HUDEP-2 (cell line): ENCODE measurements around the gene FZD1.

Experiments
- DNase-seq, 76 experiments: peaks; one replicate each; lab custom pipeline; 2025; ENCODE audit not compliant: unreplicated experiment in 76 of 76; lab: John Stamatoyannopoulos, UW

The FZD1 gene

DNA sequence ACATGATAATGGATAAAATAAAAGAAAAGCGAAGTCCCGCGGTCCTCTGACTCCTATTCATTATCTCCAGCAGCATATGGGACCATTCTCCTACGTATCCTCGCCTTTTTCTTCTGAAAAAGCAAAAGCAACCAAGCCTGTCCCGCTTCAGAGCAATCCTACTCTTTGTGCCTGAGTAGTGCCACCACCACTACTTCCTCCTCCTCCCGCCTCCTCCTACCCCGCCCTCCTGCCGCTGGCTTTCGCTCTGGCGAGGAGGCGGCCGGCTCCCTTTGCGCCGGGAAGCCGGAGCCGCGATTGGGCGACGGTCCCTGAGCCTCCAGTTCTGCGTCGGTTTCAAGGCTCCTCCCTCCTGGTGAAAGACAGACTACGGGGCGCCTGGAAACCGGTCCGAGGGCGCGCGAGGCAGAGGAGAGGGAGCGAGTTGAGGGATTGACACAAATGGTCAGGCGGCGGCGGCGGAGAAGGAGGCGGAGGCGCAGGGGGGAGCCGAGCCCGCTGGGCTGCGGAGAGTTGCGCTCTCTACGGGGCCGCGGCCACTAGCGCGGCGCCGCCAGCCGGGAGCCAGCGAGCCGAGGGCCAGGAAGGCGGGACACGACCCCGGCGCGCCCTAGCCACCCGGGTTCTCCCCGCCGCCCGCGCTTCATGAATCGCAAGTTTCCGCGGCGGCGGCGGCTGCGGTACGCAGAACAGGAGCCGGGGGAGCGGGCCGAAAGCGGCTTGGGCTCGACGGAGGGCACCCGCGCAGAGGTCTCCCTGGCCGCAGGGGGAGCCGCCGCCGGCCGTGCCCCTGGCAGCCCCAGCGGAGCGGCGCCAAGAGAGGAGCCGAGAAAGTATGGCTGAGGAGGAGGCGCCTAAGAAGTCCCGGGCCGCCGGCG, at the start of gene FZD1:
FZD1 (plus strand) TSS at position 388 of the 878 bp plus-strand sequence; CDS start at position 836, 448 bp downstream.
- peak in 75 of 76 experiments; percentile 24 to 94 (median 88) for DNase-seq

- no peak for DNase-seq
Observed at GRCh38 chr7:91226411-91226810, 37.8 kb upstream of the FZD1 start.

- DNase-seq = no peak
Observed at GRCh38 chr7:91228327-91228726, 35.9 kb upstream of the FZD1 start.

DNA sequence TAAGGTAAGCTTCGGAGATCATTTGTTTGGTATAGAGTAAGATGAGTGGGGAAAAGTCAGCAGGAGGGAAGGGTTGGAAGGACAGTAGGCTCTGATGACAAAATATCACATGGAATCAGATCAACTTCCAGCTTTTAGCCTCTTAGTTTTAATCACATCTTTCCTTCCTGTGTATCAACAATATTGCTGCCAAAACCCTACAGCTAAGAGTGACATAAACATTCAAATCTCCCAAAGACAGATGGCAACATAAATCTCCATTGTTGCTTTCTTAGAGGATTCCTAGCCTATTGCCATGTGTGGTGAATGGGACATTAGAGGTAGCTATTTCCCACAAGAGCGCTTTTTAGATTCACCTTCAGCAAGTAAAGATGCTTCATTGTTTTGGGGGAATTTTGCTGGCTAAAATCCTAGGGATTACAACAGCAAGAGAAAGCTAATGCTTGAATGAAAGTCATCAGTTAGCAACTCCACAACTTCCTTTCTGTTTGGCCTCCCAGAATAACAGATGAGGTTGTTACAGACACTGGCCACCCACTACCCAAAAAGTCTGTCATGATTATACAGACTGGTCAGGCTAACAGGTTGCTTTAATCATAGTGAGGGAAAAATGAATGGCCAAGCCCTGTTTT, 35.2 kb upstream of the FZD1 start:
- DNase-seq = no peak

DNA sequence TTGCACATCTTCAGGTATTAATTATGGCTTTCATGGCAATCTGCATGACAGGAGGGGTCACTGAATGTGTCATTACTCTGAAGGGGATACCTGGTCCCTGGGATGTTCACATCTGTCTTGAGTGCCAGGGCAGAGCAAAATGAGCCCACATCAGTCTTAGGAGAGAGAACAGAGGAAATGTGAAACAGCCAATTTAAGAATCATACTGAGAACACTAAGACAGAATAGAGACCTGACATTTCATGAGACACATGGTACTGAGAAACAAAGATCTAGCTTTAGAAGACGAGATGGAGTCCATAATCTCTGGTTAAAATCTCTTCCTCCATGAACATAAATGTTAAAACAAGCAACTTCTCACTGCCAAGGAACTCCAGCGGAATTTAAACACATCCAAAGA, 34.1 kb upstream of the FZD1 start:
- DNase-seq = no peak

DNA sequence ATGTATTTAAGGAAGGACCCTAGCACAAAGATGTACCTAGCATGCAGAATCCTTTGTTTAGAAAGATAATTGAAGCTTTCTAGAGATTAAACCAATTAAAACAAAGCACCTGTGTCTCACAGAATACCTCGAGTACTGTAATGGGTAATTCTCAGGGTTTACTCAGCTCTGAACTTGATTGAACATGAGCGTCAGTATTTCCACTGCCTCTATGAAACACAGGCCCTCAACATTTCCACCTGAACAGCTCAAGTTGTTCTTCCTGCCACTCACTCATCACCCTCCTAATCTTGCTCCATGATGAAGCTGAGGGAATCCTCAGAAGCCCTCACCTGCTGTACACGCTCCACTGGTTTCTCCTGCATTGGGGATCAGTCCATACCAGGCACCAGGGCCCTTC, 33.7 kb upstream of the FZD1 start:
- DNase-seq = no peak

- DNase-seq = no peak
Observed at GRCh38 chr7:91233212-91233611, 31.0 kb upstream of the FZD1 start.

DNA sequence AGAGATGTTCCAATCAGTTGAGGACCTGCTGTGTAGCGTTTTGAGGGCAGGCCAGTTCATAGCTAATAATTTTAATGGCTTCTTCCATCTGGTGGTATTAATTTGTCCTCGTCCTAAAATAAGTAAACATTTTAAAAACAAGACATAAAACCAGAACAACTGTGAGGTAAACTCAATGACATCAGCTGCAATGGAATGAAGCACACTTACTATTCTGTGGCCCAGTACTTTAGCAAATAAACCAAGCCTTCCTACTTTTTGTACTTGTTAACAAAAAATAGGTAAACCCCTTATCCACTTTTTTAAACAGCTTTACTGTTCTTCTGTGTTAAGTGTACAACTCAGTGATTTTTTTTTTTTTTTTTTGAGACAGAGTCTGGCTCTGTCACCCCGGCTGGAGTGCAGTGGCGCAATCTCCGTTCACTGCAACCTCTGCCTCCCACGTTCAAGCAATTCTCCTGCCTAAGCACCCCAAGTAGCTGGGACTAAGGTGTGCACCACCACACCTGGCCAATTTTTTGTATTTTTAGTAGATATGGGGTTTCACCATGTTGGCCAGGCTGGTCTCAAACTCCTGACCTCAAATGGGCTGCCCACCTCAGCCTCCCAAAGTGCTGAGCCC, 28.9 kb upstream of the FZD1 start:
- no peak for DNase-seq

GRCh38 chr7:91239171-91239604, 25.0 kb upstream of the FZD1 start:
- no peak for DNase-seq

GRCh38 chr7:91239772-91240171, 24.5 kb upstream of the FZD1 start:
- DNase-seq = no peak

- no peak for DNase-seq
Observed at GRCh38 chr7:91240376-91240941, 23.8 kb upstream of the FZD1 start.

DNA sequence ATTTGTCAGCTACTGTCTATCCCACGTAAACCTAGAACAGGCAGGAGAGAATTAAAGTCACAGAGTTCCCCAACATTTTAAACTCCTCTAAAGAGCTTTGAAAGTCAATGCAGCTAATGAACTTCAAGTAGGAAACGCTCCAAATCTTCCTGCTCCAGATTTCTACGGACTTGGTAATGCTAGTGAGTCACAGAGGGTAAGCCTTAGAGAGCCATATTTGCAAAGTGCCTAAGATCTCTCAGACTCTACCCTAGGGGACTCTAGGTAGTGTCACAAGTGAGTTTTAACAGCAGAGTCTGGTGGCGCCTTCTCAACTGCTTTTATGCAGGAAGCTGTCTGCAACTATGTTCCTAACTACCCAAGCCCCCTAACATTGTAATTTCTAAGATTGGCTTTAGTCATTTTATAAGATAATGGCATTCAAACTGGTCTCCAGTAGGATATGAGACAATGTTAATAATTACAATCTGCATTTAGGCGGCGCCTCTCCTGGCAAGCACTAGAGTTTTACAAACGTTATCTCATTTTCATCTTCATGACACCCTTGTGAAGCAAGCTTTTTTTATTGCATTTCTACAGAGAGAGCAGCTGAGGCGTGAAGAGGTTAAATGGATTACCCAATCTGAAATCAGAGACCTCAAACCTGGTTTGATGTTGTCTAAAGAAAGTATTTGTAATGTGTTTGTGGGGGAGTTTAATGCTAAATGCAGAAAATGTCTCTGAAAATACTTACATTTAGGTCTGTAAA, 22.0 kb upstream of the FZD1 start:
- DNase-seq = no peak

- no peak for DNase-seq
Observed at GRCh38 chr7:91243591-91244301, 20.5 kb upstream of the FZD1 start.

- DNase-seq = no peak
Observed at GRCh38 chr7:91247500-91247899, 16.7 kb upstream of the FZD1 start.

GRCh38 chr7:91248996-91249395, 15.2 kb upstream of the FZD1 start:
- no peak for DNase-seq

DNA sequence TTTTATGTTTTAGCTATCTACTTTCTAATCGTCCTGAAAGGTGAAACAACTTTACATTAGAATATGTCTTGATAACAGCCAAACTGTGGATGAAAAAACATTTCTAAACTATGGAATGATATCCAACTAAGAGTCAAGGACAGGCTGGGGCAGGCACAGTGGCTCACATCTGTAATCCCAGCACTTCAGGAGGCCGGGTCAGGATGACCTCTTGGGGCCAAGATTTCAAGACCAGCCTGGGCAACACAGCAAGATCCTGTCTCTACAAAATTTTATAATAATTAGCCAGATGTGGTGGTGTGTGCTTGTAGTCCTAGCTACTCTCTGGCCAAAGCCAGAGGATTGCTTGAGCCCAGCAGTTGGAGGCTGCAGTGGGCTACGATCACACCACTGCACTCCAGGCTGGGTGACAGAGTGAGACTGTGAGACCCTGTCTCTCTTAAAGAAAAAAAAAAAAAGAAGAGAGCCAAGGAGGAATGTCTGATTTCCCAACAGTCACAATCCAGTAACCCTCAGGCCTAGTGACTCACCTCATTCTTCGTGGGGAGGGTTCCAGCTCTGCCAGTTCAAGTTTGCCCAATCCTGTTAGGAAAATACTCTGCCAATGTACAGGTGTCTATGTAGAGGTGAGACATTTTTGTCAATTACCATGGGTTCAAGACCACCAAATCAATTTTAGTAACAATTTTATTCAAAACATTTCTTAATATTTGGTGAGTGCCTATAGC, 14.6 kb upstream of the FZD1 start:
- no peak for DNase-seq

DNA sequence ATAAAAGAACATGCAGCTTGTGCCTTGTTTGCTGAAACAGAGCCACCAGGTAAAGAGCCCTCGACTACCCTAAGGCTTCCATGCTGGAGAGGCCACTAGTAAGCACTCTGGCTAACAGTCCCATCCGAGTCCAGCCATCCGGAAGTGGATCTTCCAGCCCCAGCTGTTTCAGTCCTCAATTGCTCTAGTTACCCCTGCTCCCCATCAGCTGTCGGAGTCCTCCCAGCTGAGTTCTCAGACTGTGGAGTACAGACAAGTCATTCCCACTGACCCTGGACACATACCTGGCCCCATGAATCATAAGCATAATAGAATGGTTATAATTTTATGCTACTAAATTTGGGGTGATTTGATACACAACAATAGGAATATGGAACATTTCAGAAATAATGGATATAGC, 13.5 kb upstream of the FZD1 start:
- DNase-seq = no peak

DNA sequence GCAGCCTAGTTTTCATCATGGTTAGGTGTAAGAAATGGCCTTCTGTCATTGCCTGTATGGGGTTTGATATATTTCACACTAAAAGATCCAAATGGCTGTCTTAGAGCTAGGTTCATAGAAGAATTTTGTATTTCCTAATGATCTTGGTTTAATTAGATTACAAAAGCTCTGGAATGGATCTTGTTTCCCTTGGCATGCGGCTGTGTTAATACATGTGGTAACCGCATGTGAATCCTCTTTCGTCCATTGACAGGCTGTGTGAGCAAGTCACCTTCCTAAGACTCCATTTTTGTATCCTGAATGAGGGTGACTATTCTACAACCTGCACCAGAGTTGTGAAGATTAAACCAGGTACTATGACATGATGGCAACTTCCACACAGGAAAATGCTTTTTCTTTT, 12.4 kb upstream of the FZD1 start:
- DNase-seq = no peak

DNA sequence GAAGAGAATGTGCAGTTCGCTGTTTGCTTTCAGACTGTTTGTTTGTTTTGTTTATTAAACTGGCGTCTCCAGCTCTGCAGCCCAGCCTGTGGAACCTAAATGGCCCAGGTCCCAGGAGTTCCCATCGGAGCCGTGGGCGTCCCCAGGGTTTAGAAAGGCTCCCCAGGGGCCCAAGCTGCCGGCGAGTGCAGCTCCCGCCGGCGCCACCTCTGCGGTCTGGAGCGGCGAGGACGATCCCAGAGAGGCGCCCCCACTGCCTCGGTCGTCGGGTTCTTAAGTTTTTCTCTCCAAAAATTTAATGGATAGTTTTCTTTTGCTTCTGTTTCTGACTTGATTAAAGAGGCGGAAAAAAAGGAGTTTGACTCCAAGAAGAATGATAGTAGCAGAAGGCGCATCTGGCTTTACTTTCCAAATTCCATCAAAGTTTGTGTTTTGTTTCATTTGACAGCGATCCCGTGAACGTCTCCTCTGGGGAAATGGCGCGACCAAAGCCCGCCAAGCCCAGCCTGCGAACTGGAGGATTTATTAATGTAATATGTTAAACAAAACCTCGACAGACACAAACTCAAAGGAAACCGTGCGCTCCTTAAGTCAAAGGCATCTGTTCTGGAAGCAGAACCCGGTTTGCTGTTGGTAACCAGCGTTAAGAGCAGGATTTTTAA, 718 bp upstream of the FZD1 start:
- peak in 11 of 76 experiments; percentile 1 to 35 (median 15) for DNase-seq
